Cardiac fibroblast (primary cell): ENCODE measurements around the gene LMBR1L.

Experiments used
- DNase-seq, 2 donors: peaks; one replicate each; pipeline versions ENCODE4 v3.0.0 to v3.0.0-alpha.2; 2010; ENCODE audit warnings: low read depth in 2 of 2
- H3K4me3 ChIP-seq, 2 donors: replicated peaks in 1 of 2; 1 replicate in 1 of 2; 2 replicates in 1 of 2; pipeline ENCODE4 v1.5.1; 2011; ENCODE audit warnings: low read depth in 2 of 2, low read length in 2 of 2, mild to moderate bottlenecking in 2 of 2, moderate library complexity in 1 of 2
- CTCF ChIP-seq: IDR thresholded peaks from one replicate; pipeline ENCODE4 v1.5.1; 2011; ENCODE audit warnings: low read depth, mild to moderate bottlenecking, low read length, inconsistent platforms

The LMBR1L gene

GRCh38 chr12:49054524-49054923 lies 56.1 kb downstream of the LMBR1L start:
- no peak for DNase-seq
- TF ChIP-seq CTCF, result no peak
- H3K4me3 ChIP-seq, result no peak overlapping the region

DNA sequence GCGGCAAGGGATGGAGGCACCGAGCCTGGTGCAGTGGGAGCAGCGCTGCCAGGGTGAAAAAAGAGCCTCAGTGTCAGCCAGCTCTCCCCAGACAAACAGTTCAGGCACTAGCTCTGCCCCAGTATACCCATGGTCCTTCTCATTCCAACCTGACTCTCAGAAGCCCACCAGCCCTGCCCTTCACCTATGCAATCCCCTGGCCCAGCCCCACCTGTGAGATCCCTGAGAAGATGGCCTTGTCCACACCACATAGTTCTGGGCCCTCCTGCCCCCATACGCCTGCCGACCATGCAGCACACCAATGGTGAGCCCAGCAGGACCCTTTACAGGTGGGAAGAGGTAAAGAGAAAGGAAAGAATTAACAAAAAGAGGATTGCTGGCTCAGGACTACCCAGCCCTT lies 56.6 kb downstream of the LMBR1L start:
- no peak for TF ChIP-seq CTCF
- no peak overlapping the region for H3K4me3 ChIP-seq
- no peak for DNase-seq

GRCh38 chr12:49052451-49053208 lies 58.0 kb downstream of the LMBR1L start:
- no peak for TF ChIP-seq CTCF
- no peak for DNase-seq
- no peak overlapping the region for H3K4me3 ChIP-seq

DNA sequence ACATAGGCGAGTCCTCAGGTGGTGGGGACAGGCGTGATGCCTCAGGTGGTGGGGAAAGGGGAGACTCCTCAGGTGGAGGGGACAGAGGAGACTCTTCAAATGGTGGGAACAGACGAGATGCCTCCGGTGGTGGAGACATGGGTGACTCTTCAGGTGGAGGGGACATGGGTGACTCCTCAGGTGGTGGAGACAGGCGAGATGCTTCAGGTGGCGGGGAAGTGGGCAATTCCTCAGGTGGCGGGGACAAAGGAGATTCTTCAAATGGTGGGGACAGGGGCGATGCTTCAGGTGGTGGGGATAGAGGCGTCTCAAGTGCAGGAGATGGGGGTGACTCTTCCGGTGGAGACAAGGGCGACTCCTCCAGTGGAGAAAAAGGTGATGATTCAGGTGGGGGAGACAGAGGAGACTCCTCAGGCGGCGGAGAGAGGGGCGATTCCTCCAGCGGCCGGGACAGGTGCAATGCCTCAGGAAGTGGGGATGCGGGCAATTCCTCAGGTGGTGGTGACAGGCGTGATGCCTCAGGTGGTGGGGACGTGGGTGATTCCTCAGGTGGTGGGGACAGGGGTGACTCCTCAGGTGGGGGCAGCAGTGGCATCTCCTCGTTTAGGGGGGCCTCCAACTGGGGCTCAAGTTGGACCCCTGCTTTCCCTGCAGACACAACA lies 58.7 kb downstream of the LMBR1L start:
- DNase-seq, result no peak
- H3K4me3 ChIP-seq, result no peak overlapping the region
- no peak for TF ChIP-seq CTCF

GRCh38 chr12:49051373-49051764 lies 59.3 kb downstream of the LMBR1L start:
- no peak overlapping the region for H3K4me3 ChIP-seq
- DNase-seq, result no peak
- TF ChIP-seq CTCF, result no peak

- no peak for DNase-seq
- H3K4me3 ChIP-seq, result no peak overlapping the region
- TF ChIP-seq CTCF, result no peak
Observed at GRCh38 chr12:49050507-49051372, 59.9 kb downstream of the LMBR1L start.
